Spleen (tissue), 7 donors: ENCODE data around the gene GFPT1.

Experiments used
- POLR2A ChIP-seq, 3 donors: fragments of 450-650 bp; IDR thresholded peaks; one replicate each; pipeline ENCODE4 v1.5.1; 2017; ENCODE audit warnings: antibody characterized with exemption in 3 of 3, mild to moderate bottlenecking in 1 of 3
- TF ChIP-seq, protein P1 (sequence below), 11 experiments: fragments of 200-600 bp in 7 of 11; fragments of 450-650 bp in 4 of 11; sonication (generic) in 4 of 11; IDR thresholded peaks in 8 of 11; conservative IDR thresholded peaks in 3 of 11; 1 replicate in 7 of 11; 2 replicates in 4 of 11; pipeline versions ENCODE4 v1.4.0 to v1.8.0; 2016 to 2021; ENCODE audit warnings: antibody characterized with exemption in 11 of 11, inconsistent platforms in 4 of 11, mild to moderate bottlenecking in 1 of 11
- donor health status: DM: no; HTN: no; CAD: no; lungs with moderate emphysema.
- donor health status: DM: no; HTN: no; CAD: no.
- donor health status: DM: no; HTN: no; CAD: no.

DNA sequence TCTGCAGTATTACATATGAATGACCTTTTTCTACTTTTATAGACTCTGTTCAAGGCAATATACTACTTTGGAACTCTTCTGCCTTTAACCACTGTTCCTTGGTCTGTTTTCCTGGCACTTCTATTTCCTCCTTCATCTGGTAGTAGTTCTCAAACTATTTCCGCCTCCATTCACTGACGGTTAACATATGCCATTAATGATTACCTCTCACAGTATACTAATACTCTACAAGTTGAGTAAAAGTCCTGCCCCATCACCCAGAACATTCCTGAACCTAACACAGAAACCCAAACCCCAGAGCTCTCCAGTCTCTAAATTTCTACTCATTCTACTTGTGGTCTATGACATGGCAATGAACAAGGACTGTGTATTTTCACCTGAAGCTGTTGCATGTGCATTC is 4.5 kb downstream of the GFPT1 start:
- TF ChIP-seq, protein P1, sequence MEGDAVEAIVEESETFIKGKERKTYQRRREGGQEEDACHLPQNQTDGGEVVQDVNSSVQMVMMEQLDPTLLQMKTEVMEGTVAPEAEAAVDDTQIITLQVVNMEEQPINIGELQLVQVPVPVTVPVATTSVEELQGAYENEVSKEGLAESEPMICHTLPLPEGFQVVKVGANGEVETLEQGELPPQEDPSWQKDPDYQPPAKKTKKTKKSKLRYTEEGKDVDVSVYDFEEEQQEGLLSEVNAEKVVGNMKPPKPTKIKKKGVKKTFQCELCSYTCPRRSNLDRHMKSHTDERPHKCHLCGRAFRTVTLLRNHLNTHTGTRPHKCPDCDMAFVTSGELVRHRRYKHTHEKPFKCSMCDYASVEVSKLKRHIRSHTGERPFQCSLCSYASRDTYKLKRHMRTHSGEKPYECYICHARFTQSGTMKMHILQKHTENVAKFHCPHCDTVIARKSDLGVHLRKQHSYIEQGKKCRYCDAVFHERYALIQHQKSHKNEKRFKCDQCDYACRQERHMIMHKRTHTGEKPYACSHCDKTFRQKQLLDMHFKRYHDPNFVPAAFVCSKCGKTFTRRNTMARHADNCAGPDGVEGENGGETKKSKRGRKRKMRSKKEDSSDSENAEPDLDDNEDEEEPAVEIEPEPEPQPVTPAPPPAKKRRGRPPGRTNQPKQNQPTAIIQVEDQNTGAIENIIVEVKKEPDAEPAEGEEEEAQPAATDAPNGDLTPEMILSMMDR (IDR thresholded peaks at IDR 0.05 in 8 of 11, conservative IDR thresholded peaks at IDR 0.05 in 3 of 11) = no peak
- no peak for TF ChIP-seq POLR2A (IDR thresholded peaks at IDR 0.05)
